K562 (cell line): ENCODE measurements around the gene ZNF778. TPM values are rescaled to one million over a fixed set of nuclear protein-coding genes. Genes with fewer than 3 reads are reported as not detected.

ENCODE experiments used
- ATAC-seq: fragments of 200-7000 bp; cut with Tn5 transposase; 3 replicates; pipeline ENCODE4 v1.9.1; 2020; ENCODE audit warnings: moderate library complexity
- BruUV-seq: library from RNA; stranded (reverse); fragments of 400-500 nt; replicated peaks from 2 replicates; lab custom pipeline; 2021; lab: Mats Ljungman, UMichigan
- CTCF ChIA-PET: fragments of 300-600 bp; formaldehyde crosslinking; extraction: SDS; loops from one replicate; lab custom pipeline; 2021; ENCODE audit warnings: low intra/inter-chr PET ratio; lab: Yijun Ruan, JAX
- POLR2A ChIA-PET: fragments of 300-600, 350-650 bp; sonication (Branson Sonifier 250); formaldehyde crosslinking; extraction: SDS; loops from one replicate; lab custom pipeline; 2021; ENCODE audit warnings: antibody characterized with exemption, inconsistent platforms; lab: Yijun Ruan, JAX
- DNase-seq, 4 experiments: peaks; one replicate each; pipeline versions ENCODE4 v3.0.0 to v3.0.0-alpha.2; 2011 to 2018; ENCODE audit warnings: low spot score in 3 of 4, mixed read lengths in 3 of 4; ENCODE audit errors: extremely low read depth in 1 of 4
- FAIRE-seq: peaks from 2 replicates; lab custom pipeline; 2011; peaks lifted over from hg19 to GRCh38; lab: Jason Lieb, UNC
- H2AFZ ChIP-seq: 2 replicates; pipeline ENCODE4 v1.6.0; 2011; ENCODE audit warnings: low read depth, low read length, control low read depth, inconsistent platforms
- H3K27ac ChIP-seq: fragments of 200-600 bp; 3 replicates; pipeline ENCODE4 v1.8.0; 2011; ENCODE audit warnings: low read depth, mild to moderate bottlenecking, control low read depth, inconsistent platforms, low read length, moderate library complexity, mixed read lengths; ENCODE audit errors: extremely low read depth
- H3K27me3 ChIP-seq, 2 experiments: fragments of 300-600 bp in 1 of 2; 2 replicates in 1 of 2; 3 replicates in 1 of 2; pipeline versions ENCODE4 v1.6.0 to v1.8.0; 2011; ENCODE audit warnings: inconsistent platforms in 2 of 2, low read length in 2 of 2, mild to moderate bottlenecking in 1 of 2, mixed read lengths in 1 of 2, moderate library complexity in 1 of 2; ENCODE audit not compliant: control insufficient read depth in 2 of 2, insufficient read depth in 2 of 2
- H3K36me3 ChIP-seq: fragments of 300-600 bp; 3 replicates; pipeline ENCODE4 v1.8.0; 2011; ENCODE audit warnings: mild to moderate bottlenecking, low read length, inconsistent platforms; ENCODE audit not compliant: control insufficient read depth, insufficient read depth
- H3K4me1 ChIP-seq, 2 experiments: fragments of 200-600 bp in 1 of 2; replicated peaks in 1 of 2; 2 replicates in 1 of 2; 3 replicates in 1 of 2; pipeline versions ENCODE4 v1.5.1 to v1.8.0; 2011; ENCODE audit warnings: inconsistent platforms in 2 of 2, low read length in 2 of 2, mild to moderate bottlenecking in 1 of 2, mixed read lengths in 1 of 2, moderate library complexity in 1 of 2; ENCODE audit not compliant: control insufficient read depth in 2 of 2, insufficient read depth in 2 of 2
- H3K4me2 ChIP-seq: 2 replicates; pipeline ENCODE4 v1.6.1; 2011; ENCODE audit warnings: low read length, control low read depth, inconsistent platforms, mixed read lengths; ENCODE audit not compliant: insufficient read depth
- H3K4me3 ChIP-seq: fragments of 200-600 bp; sonication (generic), shearing (Covaris generic); 2 replicates; pipeline ENCODE4 v1.5.1; 2016; ENCODE audit warnings: control low read depth, inconsistent platforms
- H3K79me2 ChIP-seq: fragments of 200-600 bp; 3 replicates; pipeline ENCODE4 v1.8.0; 2011; ENCODE audit warnings: low read length, inconsistent platforms; ENCODE audit not compliant: control insufficient read depth, insufficient read depth
- H3K9ac ChIP-seq, 2 experiments: 2 replicates each; pipeline versions ENCODE4 v1.6.0 to v1.6.1; 2011; ENCODE audit warnings: low read depth in 2 of 2, low read length in 2 of 2, control low read depth in 1 of 2, inconsistent platforms in 1 of 2, mild to moderate bottlenecking in 1 of 2, mixed read lengths in 1 of 2; ENCODE audit not compliant: insufficient read depth in 1 of 2
- H3K9me1 ChIP-seq: one replicate; pipeline ENCODE4 v1.6.0; 2011; ENCODE audit warnings: inconsistent platforms, mild to moderate bottlenecking, low read length, moderate library complexity; ENCODE audit not compliant: control insufficient read depth, insufficient read depth
- H3K9me3 ChIP-seq: replicated peaks from 2 replicates; pipeline ENCODE4 v1.5.1; 2011; ENCODE audit warnings: low read depth, low read length, inconsistent platforms; ENCODE audit not compliant: control insufficient read depth, insufficient read depth
- H4K20me1 ChIP-seq: replicated peaks from 2 replicates; pipeline ENCODE4 v1.6.1; 2011; ENCODE audit warnings: low read length, inconsistent platforms, mixed read lengths; ENCODE audit not compliant: control insufficient read depth, insufficient read depth
- ARID3A ChIP-seq: IDR thresholded peaks from 2 replicates; pipeline ENCODE4 v1.6.1; 2012; ENCODE audit warnings: low read depth, low read length, improper control_type of control experiment, borderline replicate concordance
- GTF2E2 ChIP-seq: fragments of 200-800 bp; sonication (Bioruptor generic); IDR thresholded peaks from 2 replicates; pipeline ENCODE4 v1.6.1; 2016; ENCODE audit warnings: missing genetic modification characterization, missing compliant biosample characterization
- KHSRP ChIP-seq: fragments of 450-650 bp; IDR thresholded peaks from 2 replicates; pipeline ENCODE4 v1.6.1; 2017
- MAFF ChIP-seq: IDR thresholded peaks from 2 replicates; pipeline ENCODE4 v1.6.1; 2012; ENCODE audit warnings: low read length, improper control_type of control experiment
- PTTG1 ChIP-seq: fragments of 450-650 bp; IDR thresholded peaks from 2 replicates; pipeline ENCODE4 v1.6.1; 2016; ENCODE audit warnings: low read depth, mild to moderate bottlenecking, missing genetic modification characterization, missing compliant biosample characterization
- RBM25 ChIP-seq: fragments of 200-400 bp; formaldehyde crosslinking; IDR thresholded peaks from 2 replicates; pipeline ENCODE4 v1.6.1; 2018; ENCODE audit warnings: low read length, low read depth, moderate library complexity; ENCODE audit not compliant: severe bottlenecking
- SNAPC5 ChIP-seq: fragments of 250-450 bp; sonication (Bioruptor Pico); IDR thresholded peaks from 2 replicates; pipeline ENCODE4 v1.8.0; 2021; ENCODE audit warnings: moderate library complexity, mild to moderate bottlenecking, inconsistent platforms
- SRSF3 ChIP-seq: fragments of 200-400 bp; formaldehyde crosslinking; IDR thresholded peaks from 2 replicates; pipeline ENCODE4 v1.6.1; 2016; ENCODE audit warnings: mild to moderate bottlenecking, low read length, moderate library complexity; ENCODE audit not compliant: insufficient read depth
- TBL1XR1 ChIP-seq, 2 experiments: IDR thresholded peaks; 2 replicates each; pipeline ENCODE4 v1.6.1; 2012; ENCODE audit warnings: improper control_type of control experiment in 2 of 2, low read length in 2 of 2, mild to moderate bottlenecking in 1 of 2
- ZBTB11 ChIP-seq, 3 experiments: fragments of 200-800 bp in 1 of 3; fragments of 250-450 bp in 1 of 3; fragments of 450-650 bp in 1 of 3; sonication (Bioruptor Pico) in 1 of 3; sonication (Bioruptor generic) in 1 of 3; formaldehyde crosslinking in 1 of 3; IDR thresholded peaks; 2 replicates each; pipeline versions ENCODE4 v1.6.1 to v1.8.0; 2016 to 2022; ENCODE audit warnings: mild to moderate bottlenecking in 2 of 3, missing genetic modification characterization in 2 of 3, missing compliant biosample characterization in 1 of 3, moderate library complexity in 1 of 3
- ZFPM2 ChIP-seq: fragments of 250-450 bp; sonication (Bioruptor Pico); IDR thresholded peaks from 2 replicates; pipeline ENCODE4 v1.5.1; 2022; ENCODE audit warnings: mild to moderate bottlenecking
- ZNF778 ChIP-seq: fragments of 450-650 bp; formaldehyde crosslinking; IDR thresholded peaks from 2 replicates; pipeline ENCODE4 v1.4.0; 2020; ENCODE audit warnings: mild to moderate bottlenecking, moderate library complexity
- WGBS: fragments of 100-300 bp; shearing (Covaris generic); methylation state at CpG from one replicate; pipeline ENCODE4 v1.1.6; 2016; ENCODE audit warnings: low coverage, mixed read lengths; ENCODE audit not compliant: insufficient coverage; ENCODE audit errors: missing lambda C conversion rate; 5-methylcytosine and 5-hydroxymethylcytosine counted together
- in situ Hi-C: fragments of 300-500 bp; cut with MboI; formaldehyde crosslinking; loops from 4 replicates; pipeline ENCODE4 v1.15.0; 2018; ENCODE audit warnings: inconsistent platforms, mixed read lengths
- intact Hi-C: fragments of 100-400 bp; cut with micrococcal nuclease; formaldehyde crosslinking; loops from 2 replicates; pipeline ENCODE4 v1.14.2; 2022
- polyA plus RNA-seq, 8 experiments: library from polyadenylated mRNA; depleted of rRNA in 4 of 8; stranded (reverse) in 5 of 8; unstranded in 3 of 8; fragments of >200 nt; fragmentation: Nextera tagmentation in 2 of 8; fragmentation: Illumina TruSeq in 1 of 8; extraction: Ambion mirVana in 2 of 8; extraction: Trizol in 1 of 8; gene quantifications; 2 replicates each; pipeline versions ENCODE4 v1.2.1 to v1.2.3, GENCODE V29; 2011 to 2014; ENCODE audit warnings: inconsistent platforms in 1 of 8, missing spikeins in 1 of 8
- total RNA-seq, 7 experiments: library from RNA; depleted of rRNA in 6 of 7; stranded (reverse); fragments of >200 nt in 6 of 7; fragmentation: Illumina TruSeq in 2 of 7; extraction: Trizol in 2 of 7; gene quantifications; 2 replicates each; pipeline versions ENCODE4 v1.2.1 to v1.2.3, GENCODE V29; 2011 to 2021; ENCODE audit warnings: low replicate concordance in 1 of 7
- TF ChIP-seq, protein P1 (sequence below): fragments of 250-450 bp; sonication (Bioruptor Pico); IDR thresholded peaks from 2 replicates; pipeline ENCODE4 v1.5.1; 2021; ENCODE audit warnings: mild to moderate bottlenecking
- TF ChIP-seq, protein P2 (sequence below): fragments of 250-450 bp; sonication (Bioruptor Pico); IDR thresholded peaks from 2 replicates; pipeline ENCODE4 v1.9.0; 2021; ENCODE audit warnings: mild to moderate bottlenecking

The ZNF778 gene
- total and polyA plus RNA-seq, 9 of the 15 experiments (the other 6 are each of a cell fraction or from before 2014, with no cell fraction given) = 0.70 to 60.6 (median 7.5) TPM

- no peak overlapping the region for H3K4me3 ChIP-seq
- H2AFZ ChIP-seq = no peak overlapping the region
- H4K20me1 ChIP-seq = peaks cover 3% of the 10 kb centered on the region; the same call in 1 of the 2 replicates
- H3K9me1 ChIP-seq = no peaks in the 10 kb centered on the region
- DNase-seq (no peak), ATAC-seq (no peak), FAIRE-seq (no peak)
- H3K79me2 ChIP-seq = no peaks in the 10 kb centered on the region
- H3K9ac ChIP-seq = peak overlapping the region in 1 of 2 experiments; percentile 91; a peak in 2 of 4 replicates
- CTCF ChIA-PET = no interaction called here
- in situ Hi-C loops (no loop called here), intact Hi-C loops (no loop called here)
- H3K4me2 ChIP-seq = no peak overlapping the region
- no peak overlapping the region for H3K27ac ChIP-seq
- no peaks in the 10 kb centered on the region for H3K9me3 ChIP-seq
- peaks cover 0 to 19% of the 10 kb centered on the region in 2 experiments; a peak in 2 of 5 replicates for H3K27me3 ChIP-seq
- POLR2A ChIA-PET = interaction anchor here (1.0 to 1.2 kb wide), 2 partner anchors 346 to 370 kb away, joined by 3 read pairs; no protein-coding TSS in a partner anchor
- no peaks in the 10 kb centered on the region for H3K36me3 ChIP-seq
- WGBS = 32% methylated on average over 10 of the region's 13 CpGs
- peaks cover 10 to 96% of the 10 kb centered on the region in 2 experiments; a peak in 4 of 5 replicates for H3K4me1 ChIP-seq
- no TSS peak for BruUV-seq
- TF ChIP-seq ZNF778 (CRISPR knock-in tag) = no peak
- TF ChIP-seq, protein P1, sequence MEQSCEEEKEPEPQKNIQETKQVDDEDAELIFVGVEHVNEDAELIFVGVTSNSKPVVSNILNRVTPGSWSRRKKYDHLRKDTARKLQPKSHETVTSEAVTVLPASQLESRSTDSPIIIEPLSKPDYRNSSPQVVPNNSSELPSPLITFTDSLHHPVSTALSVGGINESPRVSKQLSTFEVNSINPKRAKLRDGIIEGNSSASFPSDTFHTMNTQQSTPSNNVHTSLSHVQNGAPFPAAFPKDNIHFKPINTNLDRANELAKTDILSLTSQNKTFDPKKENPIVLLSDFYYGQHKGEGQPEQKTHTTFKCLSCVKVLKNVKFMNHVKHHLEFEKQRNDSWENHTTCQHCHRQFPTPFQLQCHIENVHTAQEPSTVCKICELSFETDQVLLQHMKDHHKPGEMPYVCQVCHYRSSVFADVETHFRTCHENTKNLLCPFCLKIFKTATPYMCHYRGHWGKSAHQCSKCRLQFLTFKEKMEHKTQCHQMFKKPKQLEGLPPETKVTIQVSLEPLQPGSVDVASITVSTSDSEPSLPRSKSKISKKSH (CRISPR knock-in tag) = no peak
- TF ChIP-seq KHSRP = no peak
- TF ChIP-seq, protein P2, sequence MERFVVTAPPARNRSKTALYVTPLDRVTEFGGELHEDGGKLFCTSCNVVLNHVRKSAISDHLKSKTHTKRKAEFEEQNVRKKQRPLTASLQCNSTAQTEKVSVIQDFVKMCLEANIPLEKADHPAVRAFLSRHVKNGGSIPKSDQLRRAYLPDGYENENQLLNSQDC (CRISPR knock-in tag) = no peak
- no peak for TF ChIP-seq MAFF
- no peak for TF ChIP-seq RBM25
- TF ChIP-seq SRSF3 = no peak
- TF ChIP-seq ZBTB11 (CRISPR knock-in tag; IDR thresholded peaks at IDR 0.05) = no peak; a peak in 1 of 6 replicates
- TF ChIP-seq ARID3A = no peak
- TF ChIP-seq ZFPM2 (CRISPR knock-in tag) = no peak
- no peak for TF ChIP-seq TBL1XR1 (IDR thresholded peaks at IDR 0.05; ENCODE audit: low read length in 2 of 2)
- TF ChIP-seq SNAPC5 (CRISPR knock-in tag) = no peak
- TF ChIP-seq GTF2E2 (tag) = no peak
- no peak for TF ChIP-seq PTTG1 (tag)
Measured at GRCh38 chr16:89172528-89173173, 44.9 kb upstream of the ZNF778 start.
